Psoas muscle (tissue), 7 donors: Measurements from ENCODE around the gene KLRB1. TPM values are rescaled to one million over a fixed set of nuclear protein-coding genes. Genes with fewer than 3 reads are reported as not detected.

Source experiments
- polyA plus RNA-seq, 3 donors: library from polyadenylated mRNA; stranded (reverse); fragments of 200-250 nt; gene quantifications; one replicate each; pipeline ENCODE4 v1.2.3, GENCODE V29; 2013
- total RNA-seq, 4 donors: library from RNA; stranded (reverse); fragmentation: NEBNext Ultra II Directional in 2 of 4; extraction: Animal tissue kit (Norgen Biotek cat#: 25700) in 2 of 4; gene quantifications; one replicate each; pipeline versions ENCODE4 v1.2.1 to v1.2.4, GENCODE V29; 2021 to 2023
- donor health status: healthy with polysubstance abuse.
- donor health status: DM: no; HTN: no; CAD: no; lungs with moderate emphysema.
- donor health status: Bipolar disorder and iron deficiency.
- donor health status: healthy.
- donor health status: DM: no; HTN: no; CAD: no.
- donor health status: DM: no; HTN: no; CAD: no.
- donor health status: DM: yes; HTN: yes; CAD: no.

The KLRB1 gene
- total and polyA plus RNA-seq, 7 donors = 0.03 to 0.30 (median 0.13) TPM; not detected in 2

Other genes with a start within 250 kb of the KLRB1 start
- 1 to 10 TPM in 3 of 4 donors, under 1 TPM in 1; 0.97 to 2.5 (median 1.6) TPM for gene CLEC2D, start 61.8 kb upstream of the KLRB1 start, total RNA-seq
- gene CLEC2D, start 61.8 kb upstream of the KLRB1 start, polyA plus RNA-seq = under 1 TPM; 0.42 to 0.59 (median 0.56) TPM
- under 1 TPM in 1 of 4 donors, not detected in 3; 0.42 TPM for gene CLECL1, start 125.2 kb upstream of the KLRB1 start, total RNA-seq
- gene CLECL1, start 125.2 kb upstream of the KLRB1 start, polyA plus RNA-seq = under 1 TPM in 2 of 3 donors, not detected in 1; 0.10 to 0.28 TPM
- gene CD69, start 153.0 kb upstream of the KLRB1 start, total RNA-seq = under 1 TPM; 0.22 to 0.82 (median 0.57) TPM
- 1 to 10 TPM in 1 of 3 donors, under 1 TPM in 2; 0.13 to 1.1 (median 0.14) TPM for gene CD69, start 153.0 kb upstream of the KLRB1 start, polyA plus RNA-seq
- gene KLRF1, start 219.6 kb upstream of the KLRB1 start, total RNA-seq = under 1 TPM in 1 of 4 donors, not detected in 3; 0.49 TPM
- gene KLRF1, start 219.6 kb upstream of the KLRB1 start, polyA plus RNA-seq = under 1 TPM; 0.09 to 0.17 (median 0.12) TPM